GM19438 (cell line): ENCODE data around the gene TNIK.
A peak's percentile ranks its signal among the peaks of the same experiment; 100 is the strongest.

ENCODE experiments used
- ATAC-seq: cut with Tn5 transposase; IDR thresholded peaks from one replicate; pipeline ENCODE4 v1.9.1; 2021; ENCODE audit warnings: low read depth; ENCODE audit not compliant: unreplicated experiment

The TNIK gene

DNA sequence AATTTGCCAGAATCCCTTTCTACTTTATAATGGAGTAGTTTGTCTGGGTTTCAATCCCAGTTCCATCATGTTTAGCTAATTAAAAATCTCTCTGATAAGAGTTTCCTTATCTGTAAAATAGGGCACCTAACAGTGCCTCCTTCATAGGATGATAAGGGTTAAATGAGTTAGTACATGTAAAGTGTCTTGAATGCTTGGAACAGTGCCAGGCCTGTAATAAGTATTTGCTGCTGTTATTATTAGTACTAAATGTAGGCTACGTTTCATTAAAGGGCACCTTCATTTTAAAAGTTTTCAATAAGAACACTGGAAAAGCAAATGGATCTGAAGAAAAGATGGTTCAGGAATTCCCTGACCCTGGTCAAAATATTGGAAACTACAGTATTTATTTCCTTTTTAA, 421.9 kb downstream of the TNIK start:
- no peak for ATAC-seq

- ATAC-seq: no peak
These were observed 431.4 kb downstream of the TNIK start for GRCh38 chr3:171028779-171029232.

DNA sequence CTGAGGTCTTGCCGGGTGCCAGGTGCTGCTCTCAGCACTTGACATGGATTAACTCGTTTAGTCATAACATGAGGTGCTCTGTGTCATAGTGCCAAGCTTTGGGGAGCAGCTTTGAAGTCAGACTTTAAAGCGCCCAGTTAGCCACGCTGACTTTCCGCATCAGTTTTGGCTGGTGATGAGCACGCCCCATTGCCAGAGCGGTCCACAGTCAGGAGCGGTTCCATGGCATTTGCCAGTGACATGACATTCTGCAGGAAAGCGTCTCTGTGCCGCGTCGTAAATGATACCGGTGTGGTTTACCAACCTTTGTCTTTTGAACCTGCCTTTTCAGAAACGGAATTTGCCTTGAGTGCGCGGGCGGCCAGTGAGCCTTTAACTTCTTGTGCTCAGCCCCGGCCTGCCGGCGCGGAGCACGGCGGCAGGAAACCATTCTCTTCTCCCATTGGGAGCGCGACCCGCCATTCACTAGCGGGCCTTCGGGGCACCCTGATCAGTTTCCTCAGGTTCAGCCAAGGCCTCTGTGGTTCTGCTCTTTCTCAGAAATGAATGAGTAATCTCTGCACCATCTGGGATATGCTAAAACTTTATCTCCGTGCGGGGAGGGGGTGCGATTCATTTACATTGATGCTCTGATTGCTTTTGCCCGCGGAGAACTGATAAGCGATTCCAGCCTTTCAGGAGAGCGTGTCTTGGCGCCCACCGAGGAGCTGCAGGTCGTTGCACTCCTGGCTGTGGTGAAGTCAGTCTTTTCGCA, 432.0 kb downstream of the TNIK start:
- ATAC-seq: peak; percentile 75

DNA sequence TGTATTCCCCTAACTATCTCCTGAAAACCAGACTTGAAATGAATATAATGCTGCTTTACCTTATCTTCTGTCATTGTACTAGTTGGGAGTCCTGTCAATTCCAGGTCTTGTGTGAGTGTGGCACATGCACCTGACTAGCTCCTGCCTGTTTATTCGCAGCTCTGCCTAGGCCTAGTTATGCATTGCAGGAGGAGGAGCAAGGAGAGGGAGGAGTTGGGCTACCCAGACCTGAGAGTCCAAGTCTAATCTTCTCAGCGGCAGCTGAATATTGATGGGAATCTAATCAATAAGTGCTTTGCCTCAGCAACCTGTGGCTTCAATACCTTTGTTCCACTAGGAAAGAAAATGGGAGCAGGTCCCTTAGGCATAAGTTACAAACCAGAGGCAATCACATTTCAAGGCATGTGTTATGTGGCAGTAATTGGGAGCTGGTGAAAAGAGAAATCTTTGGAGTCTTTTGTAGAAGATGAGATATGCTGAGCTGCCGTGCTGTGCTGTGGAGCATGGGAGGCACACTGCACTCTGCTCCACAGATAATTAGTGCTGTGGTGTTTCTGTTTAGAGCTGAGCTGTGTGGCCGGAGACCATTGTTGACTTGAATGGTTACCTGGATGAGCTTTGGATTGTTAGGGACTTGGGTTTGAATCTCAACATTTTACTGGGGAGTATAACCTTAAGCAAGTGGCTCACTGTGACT, 433.5 kb downstream of the TNIK start, which contains the start of gene SLC2A2:
Gene SLC2A2 (minus strand): TSS at position 124 of the 697 bp plus-strand sequence. CDS start 50 bp downstream, at position 74.
- ATAC-seq: no peak

- no peak for ATAC-seq
These were observed 436.6 kb downstream of the TNIK start for GRCh38 chr3:171023566-171023965.

- no peak for ATAC-seq
These were observed 438.8 kb downstream of the TNIK start for GRCh38 chr3:171021377-171021776.

DNA sequence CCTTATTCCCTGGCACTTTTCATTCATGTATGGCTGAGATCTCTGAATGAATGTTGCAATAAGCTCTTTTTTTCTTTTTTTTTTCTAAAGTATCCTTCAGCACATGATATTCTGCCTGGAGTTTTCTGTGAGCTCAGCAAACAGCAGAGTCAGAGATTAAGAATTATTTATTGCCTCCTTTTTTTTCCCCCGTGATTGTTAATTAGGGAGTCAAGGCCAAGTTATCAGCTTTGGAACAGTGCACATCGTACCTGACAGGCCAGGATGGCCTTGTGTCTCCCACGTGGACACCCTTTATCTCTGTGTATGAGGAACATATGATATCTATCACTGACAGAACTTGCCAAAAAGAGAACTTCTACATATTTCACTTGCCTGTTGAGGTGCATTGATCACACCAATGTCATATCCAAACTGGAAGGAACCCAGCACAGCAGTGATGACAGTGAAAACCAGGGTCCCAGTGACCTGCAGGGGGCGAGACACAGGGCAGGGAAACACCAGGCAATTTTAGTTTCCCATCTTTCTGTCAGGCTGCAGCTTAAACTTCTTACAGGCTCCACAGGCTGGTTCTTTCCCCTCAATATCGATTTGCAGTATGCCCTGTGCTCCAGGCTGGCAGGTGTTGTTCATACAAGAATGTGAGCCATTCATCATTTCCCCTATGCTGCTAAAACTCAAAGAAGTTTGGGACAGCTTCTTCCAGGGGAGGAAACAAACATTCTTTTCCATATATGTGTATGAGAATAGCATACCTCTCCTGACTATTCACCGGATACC, 441.9 kb downstream of the TNIK start:
- no peak for ATAC-seq

- ATAC-seq: no peak
These were observed 446.1 kb downstream of the TNIK start for GRCh38 chr3:171013822-171014748.

DNA sequence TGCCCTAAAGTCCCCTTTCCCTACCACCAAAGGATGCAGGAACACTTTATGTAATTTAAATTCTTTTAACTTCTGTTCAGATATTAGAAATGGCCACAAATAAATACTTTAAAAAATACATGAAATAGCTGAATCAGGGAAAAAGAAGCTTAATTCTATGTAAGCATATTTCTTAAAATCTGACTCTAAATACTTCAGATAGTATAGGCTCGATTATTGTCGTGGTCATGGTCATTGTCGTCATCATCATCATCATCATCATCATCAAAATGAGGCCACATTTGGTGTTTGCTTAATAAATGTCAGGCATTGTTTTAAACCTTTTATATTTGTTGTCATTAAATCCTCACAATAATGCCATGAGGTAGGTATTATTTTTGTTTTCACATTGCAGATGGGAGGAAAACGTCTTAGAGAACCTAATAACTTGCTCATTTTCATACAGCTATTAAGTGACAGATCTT, 448.3 kb downstream of the TNIK start:
- no peak for ATAC-seq
